Gastroesophageal sphincter (tissue), 4 donors: Measurements from ENCODE around the gene PHF8. TPM values are rescaled to one million over a fixed set of nuclear protein-coding genes. Genes with fewer than 3 reads are reported as not detected.

Experiments used
- ATAC-seq: fragments of 150-250 bp; one replicate; pipeline ENCODE4 v1.9.1; 2016; ENCODE audit warnings: mild to moderate bottlenecking, moderate library complexity
- H3K27ac ChIP-seq, 4 donors: fragments of 200-600 bp; sonication (generic) in 3 of 4; 1 replicate in 3 of 4; 2 replicates in 1 of 4; pipeline ENCODE4 v1.5.1; 2016 to 2019
- H3K27me3 ChIP-seq: fragments of 200-600 bp; sonication (generic); one replicate; pipeline ENCODE4 v1.5.1; 2019
- H3K36me3 ChIP-seq, 2 donors: fragments of 200-600 bp; sonication (generic); one replicate each; pipeline ENCODE4 v1.5.1; 2019; ENCODE audit warnings: control low read depth in 1 of 2
- H3K4me1 ChIP-seq, 3 donors: fragments of 200-600 bp; sonication (generic); 1 replicate in 2 of 3; 2 replicates in 1 of 3; pipeline ENCODE4 v1.5.1; 2016 to 2019; ENCODE audit warnings: control low read depth in 2 of 3
- H3K4me3 ChIP-seq, 2 donors: fragments of 200-600 bp; sonication (generic); one replicate each; pipeline ENCODE4 v1.5.1; 2019; ENCODE audit warnings: mild to moderate bottlenecking in 1 of 2, moderate library complexity in 1 of 2
- H3K9me3 ChIP-seq, 3 donors: fragments of 200-600 bp; sonication (generic); one replicate each; pipeline ENCODE4 v1.5.1; 2017 to 2019; ENCODE audit warnings: control low read depth in 2 of 3
- CTCF ChIP-seq, 4 experiments: fragments of 200-600 bp in 2 of 4; fragments of 450-650 bp in 2 of 4; sonication (generic) in 1 of 4; IDR thresholded peaks; one replicate each; pipeline ENCODE4 v1.5.1; 2017 to 2019; ENCODE audit warnings: antibody characterized with exemption in 4 of 4, mild to moderate bottlenecking in 2 of 4, moderate library complexity in 2 of 4
- EP300 ChIP-seq: sonication (generic); formaldehyde crosslinking; IDR thresholded peaks from one replicate; pipeline ENCODE4 v1.6.1; 2017; ENCODE audit warnings: antibody characterized with exemption, mild to moderate bottlenecking
- POLR2A ChIP-seq, 2 donors: fragments of 450-650 bp; IDR thresholded peaks; one replicate each; pipeline ENCODE4 v1.6.1; 2017; ENCODE audit warnings: antibody characterized with exemption in 2 of 2, mild to moderate bottlenecking in 2 of 2, moderate library complexity in 1 of 2
- POLR2AphosphoS5 ChIP-seq: sonication (generic); formaldehyde crosslinking; IDR thresholded peaks from one replicate; pipeline ENCODE4 v1.6.1; 2017; ENCODE audit warnings: antibody characterized with exemption
- WGBS, 2 donors: methylation state at CpG; one replicate each; pipeline ENCODE4 v1.1.5; 2018; ENCODE audit warnings: low coverage in 1 of 2; 5-methylcytosine and 5-hydroxymethylcytosine counted together
- total RNA-seq, 4 donors: library from RNA; depleted of rRNA; stranded (reverse); fragments of >200 nt; gene quantifications; one replicate each; pipeline ENCODE4 v1.1.0, GENCODE V29; 2016

The PHF8 gene
- total RNA-seq, 4 donors from 2014 or later: 12.0 to 34.7 (median 21.0) TPM

DNA sequence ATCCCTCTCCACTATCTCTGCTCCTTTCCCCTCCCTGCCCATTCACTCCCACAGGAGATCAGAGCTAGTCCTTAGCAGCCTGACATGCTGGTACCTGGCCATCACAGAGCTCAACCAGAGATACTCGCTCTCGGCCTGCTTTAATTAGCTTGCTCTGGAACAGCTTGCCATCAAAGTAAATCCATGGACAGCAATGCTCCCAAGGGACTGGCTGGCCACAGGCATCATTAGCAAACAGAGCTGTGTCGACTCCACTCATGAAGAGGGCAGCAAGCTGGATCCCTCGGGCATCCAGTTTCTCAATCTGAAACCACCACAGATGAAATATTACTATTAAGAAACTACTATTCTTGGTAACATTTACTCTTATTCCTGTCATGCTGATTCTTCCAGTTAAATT is 43.4 kb upstream of the PHF8 start:
- 89% methylated on average over 2 of the region's 4 CpGs; no CpG with 5 or more reads in 1 of the 2 donors for WGBS, 2 donors
- no peak for TF ChIP-seq CTCF (IDR thresholded peaks at IDR 0.05)
- no peak for TF ChIP-seq EP300
- no peak for TF ChIP-seq POLR2AphosphoS5
- no peak for TF ChIP-seq POLR2A (IDR thresholded peaks at IDR 0.05)
- Histone ChIP-seq H3K4me3 (no peak overlapping the region), H3K9me3 (no peaks in the 10 kb centered on the region), H3K36me3 (peaks cover 0 to 32% of the 10 kb centered on the region in 2 donors), H3K27ac (no peak overlapping the region), H3K27me3 (no peaks in the 10 kb centered on the region), H3K4me1 (no peaks in the 10 kb centered on the region)
- ATAC-seq: no peak

GRCh38 chrX:54085666-54086065 is 41.4 kb upstream of the PHF8 start:
- no peak overlapping the region for H3K4me3 ChIP-seq
- H3K36me3 ChIP-seq: peaks cover 0 to 38% of the 10 kb centered on the region in 2 donors
- no peaks in the 10 kb centered on the region for H3K4me1 ChIP-seq
- H3K27me3 ChIP-seq: no peaks in the 10 kb centered on the region
- H3K9me3 ChIP-seq: no peaks in the 10 kb centered on the region
- no peak for ATAC-seq
- 70 to 73% methylated on average over 4 of the region's 6 CpGs for WGBS, 2 donors
- TF ChIP-seq POLR2A (IDR thresholded peaks at IDR 0.05) (no peak), POLR2AphosphoS5 (no peak), EP300 (no peak), CTCF (IDR thresholded peaks at IDR 0.05) (no peak)
- no peak overlapping the region for H3K27ac ChIP-seq

DNA sequence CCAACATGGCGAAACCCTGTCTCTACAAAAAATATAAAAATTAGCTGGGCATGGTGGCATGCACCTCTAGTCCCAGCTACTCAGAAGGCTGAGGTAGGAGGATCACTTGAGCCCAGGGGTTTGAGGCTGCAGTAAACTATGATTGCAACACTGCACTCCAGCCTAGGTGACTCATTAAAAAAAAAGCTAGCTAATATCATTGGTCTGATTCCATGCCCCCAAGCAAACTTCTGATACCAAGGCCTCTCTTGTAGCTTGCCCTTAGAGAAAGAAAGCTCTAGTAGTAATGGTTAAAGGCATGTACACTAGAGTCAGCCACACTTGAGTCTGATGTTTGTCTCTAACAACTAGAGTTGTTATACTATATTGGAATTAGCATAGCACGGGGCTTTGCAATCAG is 32.6 kb upstream of the PHF8 start:
- no peak for ATAC-seq
- 90 to 100% methylated on average over 1 to 2 of the region's 2 CpGs for WGBS, 2 donors
- no peaks in the 10 kb centered on the region for H3K4me1 ChIP-seq
- no peaks in the 10 kb centered on the region for H3K9me3 ChIP-seq
- H3K4me3 ChIP-seq: no peak overlapping the region
- no peaks in the 10 kb centered on the region for H3K27me3 ChIP-seq
- H3K27ac ChIP-seq: no peak overlapping the region
- TF ChIP-seq CTCF (IDR thresholded peaks at IDR 0.05): no peak
- TF ChIP-seq POLR2A (IDR thresholded peaks at IDR 0.05): no peak
- no peak for TF ChIP-seq POLR2AphosphoS5
- no peak for TF ChIP-seq EP300
- peaks cover 0 to 59% of the 10 kb centered on the region in 2 donors for H3K36me3 ChIP-seq

GRCh38 chrX:54074826-54075225 is 30.6 kb upstream of the PHF8 start:
- Histone ChIP-seq H3K27me3 (no peaks in the 10 kb centered on the region), H3K4me3 (no peak overlapping the region), H3K9me3 (no peaks in the 10 kb centered on the region), H3K4me1 (no peaks in the 10 kb centered on the region), H3K27ac (no peak overlapping the region), H3K36me3 (peaks cover 0 to 39% of the 10 kb centered on the region in 2 donors)
- no peak for ATAC-seq
- 71% methylated on average over 3 of the region's 6 CpGs; no CpG with 5 or more reads in 1 of the 2 donors for WGBS, 2 donors
- TF ChIP-seq EP300 (no peak), POLR2A (IDR thresholded peaks at IDR 0.05) (no peak), POLR2AphosphoS5 (no peak), CTCF (IDR thresholded peaks at IDR 0.05) (no peak)

DNA sequence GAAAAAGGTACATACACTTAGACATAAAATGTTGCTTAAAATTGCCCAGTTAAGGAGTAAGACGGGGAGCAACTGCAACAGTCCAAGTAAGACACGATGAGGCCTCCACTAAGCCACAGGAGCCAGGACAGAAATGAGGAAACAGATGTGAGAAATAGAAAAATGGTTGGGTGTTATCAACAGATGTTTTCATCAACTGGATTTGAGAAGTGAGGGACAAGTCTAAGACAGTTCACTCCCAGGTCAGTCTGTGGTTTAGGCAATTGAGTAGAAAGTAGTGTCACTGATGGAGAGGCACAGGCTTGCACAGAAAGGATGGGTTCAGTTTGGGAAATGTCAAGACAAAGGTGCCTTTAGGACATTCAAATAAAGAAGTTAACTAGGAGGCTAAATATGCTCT is 23.5 kb upstream of the PHF8 start:
- Histone ChIP-seq H3K27me3 (no peaks in the 10 kb centered on the region), H3K27ac (no peak overlapping the region), H3K36me3 (peaks cover 0 to 4% of the 10 kb centered on the region in 2 donors), H3K4me3 (no peak overlapping the region), H3K4me1 (no peaks in the 10 kb centered on the region), H3K9me3 (no peaks in the 10 kb centered on the region)
- 25 to 67% methylated on average over 1 to 2 of the region's 2 CpGs for WGBS, 2 donors
- no peak for ATAC-seq
- no peak for TF ChIP-seq POLR2AphosphoS5
- TF ChIP-seq EP300: no peak
- no peak for TF ChIP-seq POLR2A (IDR thresholded peaks at IDR 0.05)
- no peak for TF ChIP-seq CTCF (IDR thresholded peaks at IDR 0.05)
